ENCODE measurements around the gene MYH16. TPM values are rescaled to one million over a fixed set of nuclear protein-coding genes. Genes with fewer than 3 reads are reported as not detected.
A peak's percentile ranks its signal among the peaks of the same experiment; 100 is the strongest.
"Not testable (repeated sequence)": the region's sequence is repeated elsewhere in the genome, so short reads cannot be mapped to it uniquely, and the experiment has no call there.

The MYH16 gene
- polyA plus RNA-seq, 1 experiment, result not detected

DNA sequence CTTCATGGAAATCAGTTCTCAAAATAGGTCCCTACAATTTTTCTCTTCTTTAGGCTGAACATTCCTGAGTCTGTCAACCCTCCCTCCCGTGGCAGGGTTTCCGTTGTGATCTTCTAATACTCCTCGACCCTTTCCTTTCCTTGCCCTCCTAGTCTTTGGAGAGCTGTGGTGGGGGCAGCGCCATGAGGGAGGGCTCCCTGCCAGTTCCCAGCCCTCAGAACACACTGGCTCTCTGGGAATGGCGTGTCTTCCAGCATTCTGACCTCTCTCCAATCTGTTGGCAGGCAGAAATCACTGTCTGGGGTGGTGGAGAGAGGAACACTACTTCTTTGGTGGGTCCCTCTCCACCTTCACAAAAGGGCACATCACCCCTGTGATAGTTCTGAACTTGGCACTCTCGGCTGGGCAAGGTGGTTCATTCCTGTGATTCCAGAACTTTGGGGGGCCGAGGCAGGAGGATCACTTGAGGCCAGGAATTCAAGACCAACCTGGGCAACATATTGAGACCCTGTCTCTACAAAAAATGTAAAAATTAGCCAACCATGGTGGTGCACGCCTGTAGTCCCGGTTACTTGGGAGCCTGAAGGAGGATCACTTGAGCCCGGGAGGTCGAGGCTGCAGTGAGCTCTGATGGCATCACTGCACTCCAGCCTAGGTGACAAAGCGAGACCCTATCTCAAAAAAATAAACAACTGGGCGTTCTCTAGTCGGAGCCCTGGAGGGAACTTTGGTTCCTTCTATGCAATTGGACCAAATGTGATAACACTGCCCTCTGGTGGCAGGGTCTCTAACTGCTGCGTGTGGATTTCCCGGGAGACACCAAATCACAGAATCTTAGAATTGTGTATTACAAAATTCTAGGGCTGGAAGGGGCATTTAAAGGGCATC, 39.9 kb downstream of the MYH16 start:
- no peaks in the 10 kb centered on the region for H3K27me3 ChIP-seq (ENCODE audit: control insufficient read depth, insufficient read depth, low read length)
- TF ChIP-seq, protein P1, sequence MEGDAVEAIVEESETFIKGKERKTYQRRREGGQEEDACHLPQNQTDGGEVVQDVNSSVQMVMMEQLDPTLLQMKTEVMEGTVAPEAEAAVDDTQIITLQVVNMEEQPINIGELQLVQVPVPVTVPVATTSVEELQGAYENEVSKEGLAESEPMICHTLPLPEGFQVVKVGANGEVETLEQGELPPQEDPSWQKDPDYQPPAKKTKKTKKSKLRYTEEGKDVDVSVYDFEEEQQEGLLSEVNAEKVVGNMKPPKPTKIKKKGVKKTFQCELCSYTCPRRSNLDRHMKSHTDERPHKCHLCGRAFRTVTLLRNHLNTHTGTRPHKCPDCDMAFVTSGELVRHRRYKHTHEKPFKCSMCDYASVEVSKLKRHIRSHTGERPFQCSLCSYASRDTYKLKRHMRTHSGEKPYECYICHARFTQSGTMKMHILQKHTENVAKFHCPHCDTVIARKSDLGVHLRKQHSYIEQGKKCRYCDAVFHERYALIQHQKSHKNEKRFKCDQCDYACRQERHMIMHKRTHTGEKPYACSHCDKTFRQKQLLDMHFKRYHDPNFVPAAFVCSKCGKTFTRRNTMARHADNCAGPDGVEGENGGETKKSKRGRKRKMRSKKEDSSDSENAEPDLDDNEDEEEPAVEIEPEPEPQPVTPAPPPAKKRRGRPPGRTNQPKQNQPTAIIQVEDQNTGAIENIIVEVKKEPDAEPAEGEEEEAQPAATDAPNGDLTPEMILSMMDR (IDR thresholded peaks at IDR 0.05; ENCODE audit: insufficient read depth, low read depth, low read length), result peak; percentile 81
- no peaks in the 10 kb centered on the region for H3K36me3 ChIP-seq (ENCODE audit: control insufficient read depth, insufficient read depth, low read length)
- H3K4me3 ChIP-seq (ENCODE audit: low read depth, low read length), result no peak overlapping the region
- POLR2A ChIA-PET, result no interaction called here
- DNase-seq (ENCODE audit: low read depth), result no peak
- CTCF ChIA-PET, result interaction anchor here (0.6 to 8.6 kb wide), 20 partner anchors 8 to 326 kb away, joined by 3 to 128 read pairs (median 4); partner anchors contain the start of gene ARPC1A

DNA sequence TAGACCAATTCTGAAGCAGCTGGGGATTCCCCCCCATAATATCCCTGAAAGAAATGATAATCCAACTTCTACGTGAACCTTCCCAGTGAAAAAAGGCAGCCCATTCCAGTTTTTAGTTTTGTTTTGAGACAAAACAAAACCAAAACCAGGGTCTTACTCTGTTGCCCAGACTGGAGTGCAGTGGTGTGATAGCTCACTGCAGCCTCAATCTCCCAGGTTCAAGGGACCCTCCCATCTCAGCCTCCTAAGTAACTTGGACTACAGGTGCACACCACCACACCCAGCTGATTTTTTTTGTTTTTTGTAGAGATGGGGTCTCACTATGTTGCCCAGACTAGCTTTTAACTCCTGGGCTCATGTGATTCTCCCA, 40.5 kb downstream of the MYH16 start:
- Histone ChIP-seq H3K36me3 (ENCODE audit: control insufficient read depth, insufficient read depth, low read length) (no peaks in the 10 kb centered on the region), H3K4me3 (ENCODE audit: low read depth, low read length) (no peak overlapping the region), H3K27me3 (ENCODE audit: control insufficient read depth, insufficient read depth, low read length) (no peaks in the 10 kb centered on the region)
- ChIA-PET CTCF (interaction anchor here (0.6 to 8.6 kb wide), 24 partner anchors 9 to 1746 kb away, joined by 3 to 128 read pairs (median 3); partner anchors contain the start of genes ARPC1A and MYH16), POLR2A (no interaction called here)
- DNase-seq (ENCODE audit: low read depth), result no peak
- TF ChIP-seq, protein P1 (IDR thresholded peaks at IDR 0.05; ENCODE audit: insufficient read depth, low read depth, low read length), result no peak

DNA sequence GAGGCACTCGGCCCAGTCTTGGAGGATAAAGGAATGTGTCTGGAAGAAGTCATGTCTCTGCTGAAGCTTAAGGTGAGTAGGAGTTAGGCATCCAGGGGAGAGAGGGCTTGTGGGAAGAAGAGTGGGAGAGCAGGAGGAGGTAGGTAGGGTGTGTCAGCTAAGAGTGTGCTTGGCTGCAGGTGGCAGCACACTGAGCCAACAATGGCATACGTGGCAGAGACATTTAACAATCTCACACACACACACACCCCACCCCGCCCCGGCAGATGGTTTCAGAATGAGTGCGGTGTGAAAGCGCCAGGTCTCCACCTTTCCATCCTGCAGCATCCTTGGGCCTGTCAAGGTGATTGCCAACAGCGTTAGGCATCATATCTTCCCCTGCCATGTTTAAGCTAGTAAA, 41.9 kb downstream of the MYH16 start:
- no peak for DNase-seq (ENCODE audit: low read depth)
- ChIA-PET CTCF (interaction anchor here (1.0 to 8.6 kb wide), 4 partner anchors 42 to 285 kb away, joined by 3 to 128 read pairs (median 8); partner anchors contain the start of gene MYH16), POLR2A (interaction anchor here (0.6 kb wide), 1 partner anchor 338 kb away, joined by 3 read pairs; no protein-coding TSS in a partner anchor)
- H3K27me3 ChIP-seq (ENCODE audit: control insufficient read depth, insufficient read depth, low read length), result no peaks in the 10 kb centered on the region
- TF ChIP-seq, protein P1 (IDR thresholded peaks at IDR 0.05; ENCODE audit: insufficient read depth, low read depth, low read length), result no peak
- H3K36me3 ChIP-seq (ENCODE audit: control insufficient read depth, insufficient read depth, low read length), result no peaks in the 10 kb centered on the region
- no peak overlapping the region for H3K4me3 ChIP-seq (ENCODE audit: low read depth, low read length)

DNA sequence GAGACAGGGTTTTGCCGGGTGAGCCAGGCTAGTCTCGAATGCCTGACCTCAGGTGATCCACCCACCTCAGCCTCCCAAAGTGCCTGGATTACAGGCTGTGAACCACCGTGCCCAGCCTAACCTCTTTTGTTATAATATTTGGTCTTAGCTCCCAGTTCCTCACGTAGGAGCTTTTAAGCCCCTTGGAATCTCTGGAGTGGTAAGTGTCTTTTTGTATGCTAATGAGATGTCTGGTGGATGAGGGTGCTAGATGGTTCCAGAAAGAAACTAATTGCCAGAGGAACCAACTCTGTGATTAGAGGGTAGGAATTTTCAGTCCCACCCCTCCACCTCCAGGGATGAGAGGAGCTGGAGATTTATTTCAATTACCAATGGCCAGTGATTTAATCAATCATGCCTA, 47.7 kb downstream of the MYH16 start:
- no peaks in the 10 kb centered on the region for H3K27me3 ChIP-seq (ENCODE audit: control insufficient read depth, insufficient read depth, low read length)
- no peak for DNase-seq (ENCODE audit: low read depth)
- POLR2A ChIA-PET, result no interaction called here
- TF ChIP-seq, protein P1 (IDR thresholded peaks at IDR 0.05; ENCODE audit: insufficient read depth, low read depth, low read length), result no peak
- CTCF ChIA-PET, result interaction anchor here (1.2 to 1.3 kb wide), 2 partner anchors 9 to 280 kb away, joined by 3 to 7 read pairs; no protein-coding TSS in a partner anchor
- no peaks in the 10 kb centered on the region for H3K36me3 ChIP-seq (ENCODE audit: control insufficient read depth, insufficient read depth, low read length)
- H3K4me3 ChIP-seq (ENCODE audit: low read depth, low read length), result no peak overlapping the region

DNA sequence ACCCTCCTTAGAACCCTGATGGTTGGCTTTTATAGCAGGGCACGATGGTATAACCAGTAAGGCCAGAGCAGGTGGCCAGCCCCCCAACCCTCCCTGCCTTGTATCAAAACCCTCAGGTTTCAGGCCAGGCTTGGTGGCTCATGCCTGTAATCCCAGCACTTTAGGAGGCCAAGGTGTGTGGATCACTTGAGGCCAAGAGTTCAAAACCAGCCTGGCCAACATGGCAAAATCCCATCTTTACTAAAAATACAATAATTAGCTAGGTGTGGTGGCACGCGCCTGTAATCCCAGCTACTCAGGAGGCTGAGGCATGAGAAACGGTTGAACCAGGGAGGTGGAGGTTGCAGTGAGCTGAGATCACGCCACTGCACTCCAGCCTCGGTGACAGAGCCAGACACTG, 50.0 kb downstream of the MYH16 start:
- CTCF ChIA-PET, result interaction anchor here (1.4 kb wide), 1 partner anchor 9 kb away, joined by 6 read pairs; no protein-coding TSS in a partner anchor
- DNase-seq (ENCODE audit: low read depth); H3K4me3 ChIP-seq (ENCODE audit: low read depth, low read length); H3K36me3 ChIP-seq (ENCODE audit: control insufficient read depth, insufficient read depth, low read length); POLR2A ChIA-PET; H3K27me3 ChIP-seq (ENCODE audit: control insufficient read depth, insufficient read depth, low read length): not testable (repeated sequence)

Data from BJ (cell line).